Uterus (tissue), 4 donors: ENCODE results near the gene DUOXA1. TPM values are rescaled to one million over a fixed set of nuclear protein-coding genes. Genes with fewer than 3 reads are reported as not detected.

Experiments
- DNase-seq, 2 donors: peaks; one replicate each; pipeline ENCODE4 v3.0.0-alpha.2; 2019 to 2020
- H3K27ac ChIP-seq, 2 donors: fragments of 200-600 bp; sonication (generic); 1 replicate in 1 of 2; 2 replicates in 1 of 2; pipeline ENCODE4 v1.5.1; 2016 to 2018
- H3K27me3 ChIP-seq, 2 donors: fragments of 200-600 bp; sonication (generic); one replicate each; pipeline ENCODE4 v1.5.1; 2018 to 2019; ENCODE audit warnings: control low read depth in 1 of 2
- H3K36me3 ChIP-seq, 2 donors: fragments of 200-600 bp; sonication (generic); one replicate each; pipeline ENCODE4 v1.5.1; 2019; ENCODE audit warnings: control low read depth in 1 of 2
- H3K4me1 ChIP-seq, 2 donors: fragments of 200-600 bp; sonication (generic); one replicate each; pipeline ENCODE4 v1.5.1; 2018 to 2019; ENCODE audit warnings: control low read depth in 1 of 2
- H3K4me3 ChIP-seq, 2 donors: fragments of 200-600 bp; sonication (generic); 1 replicate in 1 of 2; 2 replicates in 1 of 2; pipeline ENCODE4 v1.5.1; 2018 to 2019; ENCODE audit warnings: mild to moderate bottlenecking in 1 of 2
- H3K9me3 ChIP-seq, 2 donors: fragments of 200-600 bp; sonication (generic); one replicate each; pipeline ENCODE4 v1.5.1; 2019; ENCODE audit warnings: control low read depth in 1 of 2
- CTCF ChIP-seq, 4 experiments: fragments of 200-600 bp in 2 of 4; fragments of 450-650 bp in 2 of 4; sonication (generic) in 2 of 4; IDR thresholded peaks; one replicate each; pipeline ENCODE4 v1.5.1; 2016 to 2019; ENCODE audit warnings: antibody characterized with exemption in 4 of 4, mild to moderate bottlenecking in 2 of 4, moderate library complexity in 1 of 4
- POLR2A ChIP-seq, 2 donors: fragments of 450-650 bp; IDR thresholded peaks; one replicate each; pipeline ENCODE4 v1.6.1; 2016; ENCODE audit warnings: antibody characterized with exemption in 2 of 2, mild to moderate bottlenecking in 1 of 2, moderate library complexity in 1 of 2
- intact Hi-C: fragments of 100-400 bp; cut with DNase I; formaldehyde crosslinking; loops from one replicate; pipeline ENCODE4 v1.15.1; 2023; ENCODE audit warnings: low total_unique reads
- total RNA-seq, 4 donors: library from RNA; depleted of rRNA in 3 of 4; stranded (reverse); fragments of >200 nt in 3 of 4; gene quantifications; one replicate each; pipeline versions ENCODE4 v1.1.0 to v1.2.4, GENCODE V29; 2014 to 2023
- donor health status: DM: yes; HTN: yes; CAD: no.

The DUOXA1 gene
- total RNA-seq, 4 donors from 2014 or later, result 1.4 to 2.5 TPM; not detected in 2

DNA sequence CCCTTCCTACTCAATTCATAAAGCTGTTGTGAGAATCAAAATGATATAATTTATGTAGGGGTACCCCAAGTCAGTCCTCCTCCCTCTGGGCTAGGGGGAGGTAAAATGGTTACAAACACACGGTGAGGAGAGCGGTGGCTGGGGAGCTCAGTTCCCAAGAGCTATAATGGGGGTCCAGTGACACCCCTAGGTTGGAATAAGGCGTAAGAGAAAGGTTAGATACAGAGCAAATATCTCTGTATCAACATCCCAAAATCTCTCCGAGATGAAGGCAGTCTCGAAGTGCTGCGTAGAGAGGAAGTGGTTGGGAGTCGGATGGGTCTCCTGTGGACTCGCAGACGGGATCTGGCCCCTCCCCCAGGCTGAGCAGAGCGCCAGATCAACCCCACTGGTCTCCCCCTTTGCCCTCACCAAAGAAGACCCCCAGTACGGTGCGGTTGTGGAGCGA lies 17.5 kb downstream of the DUOXA1 start:
- intact Hi-C loops, result no loop called here
- Histone ChIP-seq H3K36me3 (no peaks in the 10 kb centered on the region), H3K4me1 (peaks cover 0 to 11% of the 10 kb centered on the region in 2 donors), H3K27ac (no peak overlapping the region), H3K9me3 (no peaks in the 10 kb centered on the region), H3K4me3 (no peak overlapping the region), H3K27me3 (peaks cover 5 to 37% of the 10 kb centered on the region in 2 donors)
- DNase-seq, result no peak
- TF ChIP-seq CTCF (IDR thresholded peaks at IDR 0.05), result no peak
- no peak for TF ChIP-seq POLR2A (IDR thresholded peaks at IDR 0.05)

GRCh38 chr15:45111390-45112142 lies 18.1 kb downstream of the DUOXA1 start:
- no peak overlapping the region for H3K27ac ChIP-seq
- H3K4me1 ChIP-seq, result peaks cover 0 to 7% of the 10 kb centered on the region in 2 donors
- no peak for DNase-seq
- no peak for TF ChIP-seq CTCF (IDR thresholded peaks at IDR 0.05)
- no peak for TF ChIP-seq POLR2A (IDR thresholded peaks at IDR 0.05)
- H3K27me3 ChIP-seq, result peaks cover 0 to 31% of the 10 kb centered on the region in 2 donors
- H3K4me3 ChIP-seq, result no peak overlapping the region
- intact Hi-C loops, result no loop called here
- no peaks in the 10 kb centered on the region for H3K9me3 ChIP-seq
- no peaks in the 10 kb centered on the region for H3K36me3 ChIP-seq

- DNase-seq, result no peak
- peaks cover 0 to 19% of the 10 kb centered on the region in 2 donors for H3K27me3 ChIP-seq
- H3K27ac ChIP-seq, result no peak overlapping the region
- no peak for TF ChIP-seq CTCF (IDR thresholded peaks at IDR 0.05)
- TF ChIP-seq POLR2A (IDR thresholded peaks at IDR 0.05), result no peak
- H3K36me3 ChIP-seq, result no peaks in the 10 kb centered on the region
- peaks cover 0 to 7% of the 10 kb centered on the region in 2 donors for H3K4me1 ChIP-seq
- no peaks in the 10 kb centered on the region for H3K9me3 ChIP-seq
- intact Hi-C loops, result no loop called here
- no peak overlapping the region for H3K4me3 ChIP-seq
These were observed 19.3 kb downstream of the DUOXA1 start for GRCh38 chr15:45110256-45110820.

DNA sequence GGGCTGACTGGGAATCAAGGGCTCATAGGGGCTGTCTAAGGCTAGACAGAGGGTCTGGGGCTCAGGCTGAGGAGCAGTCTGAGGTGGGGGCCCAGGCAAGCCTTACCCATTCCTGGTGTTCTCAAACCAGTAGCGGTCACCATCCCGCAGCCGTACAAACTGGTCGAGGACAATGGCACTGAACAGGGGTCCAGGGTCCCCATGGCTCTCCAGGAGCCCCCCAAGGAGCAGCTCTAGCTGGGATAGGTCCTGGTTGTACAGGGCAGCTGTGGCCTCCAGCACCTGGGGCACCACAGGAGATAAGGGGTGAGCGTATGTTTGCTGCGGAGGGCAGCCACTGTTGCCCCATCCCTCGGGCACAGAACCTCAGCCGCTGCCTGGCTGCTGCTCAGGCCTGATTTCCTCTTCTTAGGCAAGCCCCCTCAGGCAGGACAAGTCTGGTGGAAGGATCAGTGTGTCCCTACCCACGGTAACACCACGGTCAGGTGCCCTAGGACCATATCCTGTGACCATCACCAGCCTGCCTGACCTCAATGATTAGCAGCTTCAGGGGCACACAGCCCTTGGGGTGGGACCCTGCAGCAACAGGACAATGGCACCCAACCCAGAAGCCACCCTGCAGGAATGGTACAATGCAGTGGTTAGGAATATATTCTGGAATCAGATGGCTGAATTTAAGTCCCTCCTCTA lies 21.6 kb downstream of the DUOXA1 start:
- DNase-seq, result peak in 1 of 2 donors; percentile 9
- H3K4me3 ChIP-seq, result no peak overlapping the region

More for the DNA sequence above, 21.6 kb downstream of the DUOXA1 start:
- Histone ChIP-seq H3K36me3 (no peaks in the 10 kb centered on the region), H3K27me3 (peaks cover 0 to 8% of the 10 kb centered on the region in 2 donors), H3K4me1 (no peaks in the 10 kb centered on the region), H3K27ac (no peak overlapping the region), H3K9me3 (no peaks in the 10 kb centered on the region)
- TF ChIP-seq POLR2A (IDR thresholded peaks at IDR 0.05) (no peak), CTCF (IDR thresholded peaks at IDR 0.05) (no peak)
- intact Hi-C loops, result no loop called here
